ENCODE results near the gene DACH1.

Gene DACH1

DNA sequence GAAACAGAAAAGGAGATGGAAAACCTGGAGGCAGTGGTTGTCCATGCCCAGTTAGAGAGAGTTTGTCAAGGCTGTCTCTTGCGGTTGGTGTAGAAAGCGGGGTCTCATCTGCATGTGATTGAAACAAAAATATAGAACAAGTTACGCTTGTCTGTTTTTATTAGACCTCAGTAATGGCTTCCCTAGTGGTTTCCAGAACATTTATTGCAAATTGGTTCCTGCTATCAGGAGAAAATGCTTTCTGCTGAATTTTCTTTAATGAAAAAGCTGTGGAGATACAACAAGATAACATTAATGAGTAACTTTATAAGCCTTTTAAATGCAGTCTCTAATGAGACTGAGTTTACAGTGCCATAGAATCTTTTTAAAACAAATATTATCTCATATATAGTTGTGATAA lies 378.0 kb downstream of the DACH1 start:
- DNase-seq (ENCODE audit: low spot score), result no peak

DNA sequence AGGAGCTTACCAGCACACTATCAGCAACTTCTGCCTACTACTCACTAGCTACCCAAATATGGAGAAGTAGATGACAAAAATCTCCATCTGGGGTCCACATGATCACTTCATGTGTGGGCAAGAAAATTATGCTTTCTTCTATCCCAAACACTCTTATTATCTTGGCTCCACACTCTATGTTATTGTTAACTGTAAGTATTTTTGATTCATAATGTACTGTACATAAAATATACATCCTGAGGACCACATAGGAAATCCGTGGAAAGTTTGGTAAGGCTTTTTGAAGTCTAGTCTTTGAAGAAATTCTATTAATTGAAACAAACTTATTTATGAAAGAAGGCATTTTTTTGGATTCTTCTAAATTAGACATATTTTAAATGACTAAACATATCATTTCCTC lies 378.8 kb downstream of the DACH1 start:
- no peak for DNase-seq (ENCODE audit: low spot score)

DNA sequence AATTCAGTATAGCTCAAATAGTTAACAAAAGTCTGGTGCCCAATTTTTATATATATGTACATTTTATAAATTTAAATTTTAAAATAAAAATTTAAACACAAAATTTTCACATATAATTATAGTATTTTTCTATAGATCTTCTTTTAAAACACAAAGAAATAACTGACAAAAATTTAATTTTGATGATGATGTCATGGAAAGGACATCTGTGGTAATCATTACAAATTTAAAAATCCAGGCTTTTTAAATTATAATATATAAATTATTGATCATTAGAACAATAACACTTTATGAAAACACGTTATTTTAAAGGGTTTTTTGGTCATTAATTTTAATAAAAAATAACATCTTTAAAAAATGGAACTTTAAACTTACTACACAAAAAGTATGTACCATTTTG lies 381.1 kb downstream of the DACH1 start:
- no peak for DNase-seq (ENCODE audit: low spot score)

DNA sequence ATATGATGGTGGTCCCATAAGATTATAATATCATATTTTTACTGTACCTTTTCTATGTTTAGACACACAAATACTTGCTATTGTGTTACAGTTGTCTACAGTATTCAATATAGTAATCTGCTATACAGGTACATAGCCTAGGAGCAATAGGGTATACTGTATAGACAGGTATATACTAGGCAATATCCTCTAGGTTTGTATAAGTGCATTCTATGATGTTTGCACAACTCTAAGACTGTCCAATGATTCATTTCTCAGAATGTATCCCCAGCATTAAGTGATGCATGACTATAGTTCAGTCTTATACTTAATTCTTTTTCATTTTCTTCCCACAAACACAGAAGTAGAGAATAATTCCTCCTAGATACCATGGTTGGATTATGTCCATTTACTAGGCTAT lies 383.3 kb downstream of the DACH1 start:
- no peak for DNase-seq (ENCODE audit: low spot score)

DNA sequence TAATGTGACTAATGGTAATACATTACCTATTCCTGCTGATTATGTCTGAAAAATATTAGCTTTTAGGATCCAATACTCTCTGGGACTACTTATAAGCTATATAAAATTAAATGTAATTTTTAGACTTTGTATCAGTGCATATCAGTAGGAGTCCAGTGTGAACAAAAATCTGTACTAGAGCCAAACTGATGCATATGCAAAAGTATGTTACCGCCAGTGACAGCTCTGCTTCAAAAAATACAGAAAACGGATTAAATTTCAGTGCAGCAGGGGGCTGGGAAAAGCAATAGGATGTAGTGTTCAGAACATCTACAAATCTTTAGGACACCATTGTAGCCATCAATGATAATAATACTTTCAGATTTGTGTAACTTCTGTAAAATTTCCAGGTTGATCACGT lies 385.5 kb downstream of the DACH1 start:
- DNase-seq (ENCODE audit: low spot score), result no peak

DNA sequence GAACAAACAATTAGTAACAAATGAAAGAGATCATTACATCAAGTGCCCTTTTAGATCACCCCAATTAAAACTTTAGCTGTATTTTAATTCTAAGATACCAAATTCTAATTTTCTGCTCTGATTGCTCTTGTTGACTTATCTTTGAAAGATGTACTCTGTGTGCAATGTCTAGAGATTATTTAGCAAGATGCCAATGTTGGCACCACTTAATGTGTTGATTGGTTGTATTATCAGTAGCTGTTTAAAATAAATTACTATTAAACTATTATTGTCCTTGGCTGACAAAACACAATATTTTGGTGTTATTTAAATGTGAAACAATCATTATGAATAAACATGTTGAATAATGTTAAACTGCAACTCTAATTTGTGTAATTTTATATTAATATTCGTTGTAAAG lies 386.0 kb downstream of the DACH1 start:
- DNase-seq (ENCODE audit: low spot score), result no peak

DNA sequence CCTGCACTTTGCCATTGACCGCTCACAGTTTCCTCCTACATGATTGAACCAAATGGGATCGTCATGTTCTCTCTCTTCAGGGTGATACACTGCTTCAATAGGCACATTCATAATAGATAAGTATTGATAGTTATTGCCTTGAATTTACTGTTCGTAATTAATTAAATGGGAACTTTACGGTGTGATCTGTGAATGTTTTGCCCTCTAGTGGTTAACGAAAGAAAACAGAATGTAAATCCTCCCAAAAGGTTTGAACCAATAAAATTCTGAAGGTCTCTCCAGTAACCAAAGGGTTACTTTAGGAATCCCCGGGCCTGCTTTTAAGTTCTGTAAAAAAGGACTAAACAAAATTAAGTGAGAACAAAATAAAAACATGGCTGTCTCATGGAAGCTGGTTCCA lies 389.3 kb downstream of the DACH1 start:
- DNase-seq (ENCODE audit: low spot score), result no peak

DNA sequence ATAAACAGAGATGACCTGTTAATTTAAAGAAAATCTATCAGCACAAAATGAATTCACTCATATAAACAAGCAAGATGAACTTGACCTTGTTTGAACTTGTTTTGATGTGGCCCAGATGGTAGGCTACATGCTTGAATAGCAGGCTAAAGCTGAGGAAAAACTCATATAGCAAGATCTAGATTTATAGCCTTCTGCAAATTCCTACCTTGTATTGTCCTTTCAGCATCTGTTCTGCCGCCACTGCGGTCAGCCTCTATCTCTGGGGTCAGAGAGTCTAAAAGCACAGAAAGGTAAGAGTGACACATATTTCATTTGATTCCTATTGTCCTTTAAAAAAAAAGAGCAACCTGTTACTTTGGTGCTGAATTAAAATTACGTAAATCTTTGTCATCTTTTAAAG lies 392.1 kb downstream of the DACH1 start:
- DNase-seq (ENCODE audit: low spot score), result no peak

DNA sequence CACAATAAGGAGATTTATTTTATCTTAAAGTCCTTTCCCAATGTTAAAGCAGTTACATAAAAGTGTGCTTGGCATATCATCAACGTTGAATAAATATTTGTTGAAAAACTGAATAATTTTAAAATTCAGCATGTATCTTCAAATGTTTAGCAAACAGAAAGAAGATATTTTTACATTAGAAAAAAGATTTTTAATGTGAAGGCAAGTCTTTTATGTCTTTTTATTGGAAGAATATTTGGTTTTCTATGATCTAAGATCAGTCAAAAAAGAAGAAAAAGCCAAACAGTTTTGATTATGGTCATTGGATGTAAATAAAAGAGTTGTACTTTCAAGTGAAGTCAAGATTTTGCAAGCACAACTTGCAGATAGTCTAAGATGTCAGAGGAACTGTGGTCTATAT lies 397.4 kb downstream of the DACH1 start:
- DNase-seq (ENCODE audit: low spot score), result no peak

DNA sequence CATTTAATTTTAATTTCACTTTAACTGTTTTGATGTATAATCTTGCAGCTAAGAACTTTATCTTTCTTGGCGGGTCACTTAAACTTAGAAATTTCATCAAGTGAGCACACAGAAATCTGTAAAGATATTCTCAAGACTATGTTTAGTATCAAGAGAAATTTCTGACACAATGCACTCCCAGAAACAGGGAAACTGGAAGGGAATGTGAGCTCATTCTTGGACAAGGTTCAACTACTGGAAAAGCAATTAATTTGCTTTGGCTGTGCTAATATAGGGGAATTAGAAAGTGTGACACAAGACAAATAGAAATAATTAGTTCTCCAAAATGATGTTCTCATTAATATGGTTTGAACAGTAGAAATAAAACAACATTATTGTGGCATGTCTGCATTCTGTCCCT lies 402.3 kb downstream of the DACH1 start:
- DNase-seq (ENCODE audit: low spot score), result no peak

DNA sequence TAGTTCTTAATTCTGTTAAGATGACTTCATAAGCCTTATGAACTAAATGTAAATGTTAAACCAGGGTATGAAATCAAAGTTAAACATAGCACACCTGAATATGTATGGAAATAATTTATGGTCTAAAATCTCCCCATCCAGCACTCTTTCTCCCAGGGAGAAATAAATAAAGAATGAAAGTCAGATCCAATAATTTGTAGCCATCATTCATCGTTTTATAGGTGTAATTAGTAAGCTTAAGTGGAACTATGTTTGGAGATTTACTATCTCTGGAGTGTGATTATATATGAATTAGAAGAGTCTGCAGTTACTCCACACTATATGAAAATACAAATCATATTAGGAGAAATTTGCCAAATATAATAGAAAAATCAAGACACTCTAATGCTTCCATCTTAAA lies 405.1 kb downstream of the DACH1 start:
- DNase-seq (ENCODE audit: low spot score), result no peak

DNA sequence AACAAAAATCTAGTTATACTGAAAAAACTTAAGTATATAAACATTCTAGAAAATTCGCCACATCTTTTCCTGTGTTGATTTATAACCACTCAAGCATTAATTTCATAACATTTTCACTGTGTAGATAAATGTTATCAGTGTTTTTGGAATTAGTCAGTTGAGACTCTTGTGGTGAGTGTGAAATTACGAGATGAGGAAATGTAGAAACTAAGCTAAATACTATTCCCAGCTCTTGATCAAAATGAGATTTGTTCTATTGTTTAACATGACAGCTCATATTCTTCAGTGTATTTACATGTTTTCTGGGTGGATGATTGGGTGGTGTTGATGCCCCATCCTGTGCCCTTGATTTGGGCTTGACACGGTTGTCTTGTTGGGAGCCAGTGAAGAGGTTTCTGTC lies 406.8 kb downstream of the DACH1 start:
- DNase-seq (ENCODE audit: low spot score), result no peak

DNA sequence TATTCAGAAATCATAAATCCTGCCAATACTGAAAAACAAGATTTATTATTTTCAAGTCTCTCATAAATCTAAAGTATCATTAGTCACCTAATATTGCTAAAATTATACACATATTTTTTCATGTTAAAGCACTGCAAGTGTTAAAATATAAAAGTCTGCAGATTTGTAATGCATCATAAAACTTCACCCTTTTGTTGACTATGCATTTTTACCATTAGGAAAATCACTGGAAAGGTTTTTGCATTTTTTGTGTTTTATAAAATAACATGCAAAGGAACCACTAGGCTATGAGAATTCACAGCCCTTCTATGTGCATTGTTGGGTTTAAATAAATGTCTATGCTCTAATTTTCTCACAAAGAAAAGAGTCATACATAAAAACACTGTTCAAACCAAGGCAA lies 407.3 kb downstream of the DACH1 start:
- no peak for DNase-seq (ENCODE audit: low spot score)

DNA sequence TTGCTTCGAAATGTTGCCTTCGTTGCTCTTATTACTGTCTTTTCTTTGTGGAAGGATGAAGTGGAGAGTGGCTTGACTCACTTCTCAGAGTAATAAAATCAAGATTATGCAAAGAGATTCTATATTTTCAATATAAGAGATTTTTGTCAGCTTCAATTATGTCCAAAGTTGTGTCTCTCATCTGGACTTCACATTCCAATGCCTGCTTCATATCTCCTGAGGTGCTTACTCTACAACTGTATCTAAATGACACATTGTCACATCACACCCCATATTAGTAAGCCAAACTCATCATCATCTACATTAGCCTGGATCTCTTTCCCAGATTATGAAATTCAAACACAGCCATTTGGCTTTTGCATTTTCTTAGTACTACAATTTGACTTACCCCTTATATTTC lies 409.4 kb downstream of the DACH1 start:
- no peak for DNase-seq (ENCODE audit: low spot score)

DNA sequence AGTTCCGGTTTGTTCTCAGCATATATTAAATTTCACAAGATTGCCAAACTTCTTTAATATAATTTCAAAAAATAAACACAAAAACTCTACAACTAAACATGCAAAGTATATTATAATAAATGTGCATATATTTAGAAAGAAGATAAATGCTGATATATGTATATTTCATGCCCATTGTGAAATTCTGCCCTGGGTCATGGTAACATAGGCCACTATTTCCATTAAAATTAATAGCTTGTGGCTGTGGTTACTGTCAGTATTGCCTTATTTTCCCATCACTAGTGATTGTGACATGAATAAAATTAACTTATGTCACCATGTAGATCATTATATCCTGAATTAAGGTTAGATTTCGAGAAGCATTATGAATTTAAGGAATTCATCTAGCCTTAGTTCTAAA lies 410.9 kb downstream of the DACH1 start:
- DNase-seq (ENCODE audit: low spot score), result no peak

DNA sequence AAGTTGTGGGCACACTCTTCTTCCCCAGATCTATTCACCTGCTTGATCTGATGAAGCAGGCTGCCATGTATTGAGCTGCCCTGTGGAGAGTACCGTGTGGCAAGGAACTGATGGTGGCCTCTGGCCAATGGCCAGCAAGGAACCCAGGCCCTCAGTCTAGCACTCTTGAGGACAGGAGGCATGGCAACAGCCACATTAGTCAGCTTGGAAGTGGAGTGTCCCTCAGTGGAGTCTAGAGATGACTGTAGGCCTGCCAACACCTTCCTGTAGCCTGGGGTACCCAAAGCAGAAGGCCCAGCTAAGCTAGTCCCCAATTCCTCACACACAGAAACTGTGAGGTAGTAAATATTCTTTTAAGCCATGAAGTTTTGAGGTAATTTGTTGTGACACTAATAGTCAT lies 412.5 kb downstream of the DACH1 start:
- DNase-seq (ENCODE audit: low spot score), result no peak

DNA sequence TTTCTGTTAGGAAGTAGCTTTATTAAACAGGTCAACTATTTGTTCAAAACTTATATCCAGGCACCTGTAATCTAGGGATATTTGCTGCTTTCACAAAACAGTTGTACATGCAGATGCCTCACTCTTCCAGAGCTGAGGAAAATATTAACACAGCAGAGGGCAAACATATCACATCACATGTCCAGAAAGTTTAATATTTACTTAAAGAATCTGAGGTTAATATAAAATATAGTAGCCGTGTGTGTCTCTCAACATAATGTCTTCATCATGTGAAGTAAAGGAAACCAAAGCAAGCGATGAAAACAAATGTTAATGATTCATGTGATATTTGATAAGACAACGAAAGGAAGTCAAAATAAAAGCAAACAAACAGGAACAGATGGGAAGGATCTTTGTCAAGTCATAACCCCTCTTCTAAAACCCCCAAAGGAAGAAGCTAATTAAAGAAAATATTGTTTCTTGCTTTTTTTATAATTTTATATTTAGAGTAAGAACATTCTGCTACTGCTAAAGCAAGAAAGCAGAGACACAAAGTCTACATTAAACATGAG lies 418.8 kb downstream of the DACH1 start:
- no peak for DNase-seq (ENCODE audit: low spot score)

DNA sequence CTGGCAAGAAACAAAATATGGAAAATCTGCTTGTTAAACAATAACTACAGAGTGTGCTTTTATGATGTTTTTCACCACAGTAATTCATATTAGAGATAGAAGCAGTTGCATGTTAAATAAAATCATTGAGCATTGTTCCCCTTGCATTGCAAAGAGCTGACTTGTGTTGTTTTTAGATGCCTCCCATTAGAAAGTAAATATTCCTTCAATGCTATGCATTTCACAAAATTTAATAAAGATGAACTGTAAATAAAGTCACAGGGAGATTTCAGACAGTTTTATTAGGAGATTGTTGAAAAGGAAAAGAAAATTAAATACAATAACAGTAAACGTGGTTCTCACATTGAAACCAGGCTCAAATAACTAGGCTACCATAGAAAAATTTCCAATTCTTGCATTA lies 429.3 kb downstream of the DACH1 start:
- DNase-seq (ENCODE audit: low spot score), result no peak

DNA sequence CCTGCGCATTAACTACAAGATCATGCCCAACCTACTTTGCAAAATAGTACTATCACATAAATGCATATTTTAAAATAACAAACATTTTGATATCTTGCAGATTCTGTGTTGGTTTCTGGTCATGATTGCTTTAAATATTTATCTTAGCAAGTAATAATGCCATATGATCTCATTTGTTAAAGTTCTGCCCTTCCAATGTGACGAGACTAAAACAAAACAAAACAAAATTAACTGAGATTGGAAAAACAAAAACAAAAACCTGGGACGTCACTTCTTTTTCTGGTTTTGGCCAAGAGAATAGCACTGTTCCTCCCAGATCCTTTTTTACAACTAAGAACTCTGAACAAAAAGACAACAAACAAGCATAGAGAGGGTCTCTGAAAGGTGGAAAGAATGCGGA lies 436.3 kb downstream of the DACH1 start:
- no peak for DNase-seq (ENCODE audit: low spot score)

DNA sequence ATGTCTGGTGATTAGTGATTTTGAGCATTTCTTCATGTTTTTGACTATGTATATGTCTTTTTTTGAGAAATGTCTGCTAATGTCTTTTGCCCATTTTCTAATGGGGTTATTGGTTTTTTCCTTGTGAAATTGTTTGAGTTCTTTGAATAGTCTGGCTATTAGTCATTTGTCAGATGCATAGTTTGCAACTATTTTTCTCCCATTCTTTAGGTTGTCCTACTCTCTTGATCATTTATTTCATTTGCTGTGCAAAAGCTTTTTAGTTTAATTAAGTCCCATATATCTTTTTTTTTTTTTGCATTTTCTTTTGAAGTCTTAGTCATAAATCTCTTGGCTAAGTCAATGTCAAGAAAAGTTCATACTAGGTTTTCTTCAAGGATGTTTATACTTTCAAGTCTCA lies 449.8 kb downstream of the DACH1 start:
- DNase-seq (ENCODE audit: low spot score), result peak; percentile 19

DNA sequence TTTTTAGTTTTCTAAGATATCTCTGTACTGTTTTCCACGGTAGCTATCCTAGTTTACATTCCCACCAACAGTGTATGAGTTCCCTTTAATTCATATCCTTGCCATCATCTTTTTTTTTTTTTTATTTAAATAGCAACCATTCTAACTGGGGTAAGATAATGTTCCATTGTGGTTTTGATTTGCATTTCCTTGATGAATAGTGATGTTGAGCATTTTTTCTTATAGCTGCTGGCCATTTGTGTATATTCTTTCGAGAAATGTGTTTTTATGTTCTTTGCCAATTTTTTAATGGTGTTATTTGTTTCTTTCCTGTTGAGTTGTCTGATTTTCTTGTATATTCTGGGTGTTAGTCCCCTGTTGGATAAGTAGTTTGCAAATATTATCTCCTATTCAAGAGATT lies 454.8 kb downstream of the DACH1 start:
- no peak for DNase-seq (ENCODE audit: low spot score)

DNA sequence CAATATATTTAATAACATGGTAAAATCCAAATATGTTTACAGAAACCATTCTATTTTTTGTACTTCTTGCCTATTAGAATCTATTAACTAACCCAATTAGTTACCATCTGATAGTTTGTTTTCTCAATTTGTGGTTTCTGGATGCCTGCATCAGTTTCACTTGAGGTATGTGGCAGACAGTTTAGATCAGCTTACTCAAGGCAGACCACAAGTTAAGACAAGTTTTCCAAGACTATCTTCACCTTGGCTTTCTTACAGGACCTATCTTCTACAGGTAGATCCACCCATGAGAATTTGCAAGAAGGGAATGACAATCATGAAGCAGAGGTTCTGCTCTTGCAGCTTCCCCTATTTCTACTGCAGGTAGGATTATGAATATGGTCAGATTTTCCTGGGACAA lies 458.6 kb downstream of the DACH1 start:
- no peak for DNase-seq (ENCODE audit: low spot score)

DNA sequence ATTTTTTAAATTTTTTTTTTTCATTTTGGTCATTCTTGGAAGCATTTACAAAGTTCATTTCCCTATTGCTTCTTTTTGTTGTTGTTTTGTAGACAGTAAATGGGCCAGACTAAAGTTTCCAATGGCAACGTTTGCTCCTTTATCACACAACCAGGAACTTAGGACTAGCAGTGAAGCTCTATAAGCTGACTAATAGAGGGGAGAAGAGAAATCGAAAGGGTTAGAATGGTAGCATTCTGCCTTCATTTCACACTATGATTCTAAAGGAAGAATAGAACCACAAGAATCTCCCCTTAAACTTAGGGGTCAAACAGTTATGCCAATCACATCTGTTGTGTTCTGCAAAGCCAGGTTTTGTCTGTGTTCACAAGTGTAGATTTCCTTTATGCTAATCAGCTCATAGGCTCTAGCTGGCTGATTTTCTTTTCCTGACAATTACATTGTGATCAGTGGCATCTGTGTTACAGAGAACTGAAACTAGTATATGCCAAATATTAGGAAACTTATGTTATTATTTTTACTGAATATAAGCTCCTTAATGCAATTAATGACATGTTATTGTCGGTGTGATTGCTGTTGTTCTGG lies 467.3 kb downstream of the DACH1 start:
- no peak for DNase-seq (ENCODE audit: low spot score)

DNA sequence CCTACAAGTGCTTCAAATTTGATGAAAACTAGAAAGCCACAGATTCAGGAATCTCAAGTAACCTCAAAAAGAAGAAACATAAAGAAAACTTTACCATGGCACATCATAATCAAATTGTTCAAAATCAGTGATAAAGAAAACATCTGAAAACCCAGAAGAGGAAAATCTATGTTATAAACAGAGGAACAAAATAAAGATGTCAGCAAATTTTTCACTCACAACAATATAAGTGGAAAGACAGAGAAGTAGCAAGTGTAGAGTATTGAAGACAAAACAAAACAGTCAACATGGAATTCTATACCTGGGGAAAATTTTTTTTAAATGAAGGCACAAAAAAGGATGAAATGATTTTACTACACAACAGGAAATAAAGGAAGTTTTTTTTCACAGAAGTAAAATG lies 470.9 kb downstream of the DACH1 start:
- no peak for DNase-seq (ENCODE audit: low spot score)

DNA sequence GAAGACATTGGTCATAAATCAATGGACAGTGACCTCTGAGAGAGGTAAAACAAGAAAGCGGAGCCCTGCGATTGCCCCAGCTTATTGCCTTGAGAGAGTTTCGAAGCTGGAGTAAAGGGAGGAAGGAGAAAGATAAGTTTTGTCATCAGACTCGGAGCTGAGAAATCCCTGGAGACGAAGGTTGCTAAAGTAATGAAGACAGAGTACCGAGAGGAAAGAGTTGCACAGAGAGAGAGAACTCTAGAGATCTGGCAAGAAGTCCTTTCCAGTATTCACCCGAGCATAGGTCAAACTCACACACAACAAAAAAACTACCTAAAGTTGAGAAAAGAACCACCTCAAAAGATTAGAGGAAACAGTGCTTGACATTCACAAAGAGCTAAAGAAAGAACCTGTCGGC lies 472.0 kb downstream of the DACH1 start:
- no peak for DNase-seq (ENCODE audit: low spot score)

Measured in kidney capillary endothelial cell (primary cell).